Brain microvascular endothelial cell (primary cell): ENCODE results near the gene ERBB4.

Experiments used
- DNase-seq: peaks from one replicate; pipeline ENCODE4 v3.0.0-alpha.2; 2020
- H3K27ac ChIP-seq: fragments of 250-450 bp; sonication (Bioruptor Pico); 2 replicates; pipeline ENCODE4 v1.5.1; 2020; ENCODE audit warnings: mild to moderate bottlenecking, moderate library complexity
- H3K27me3 ChIP-seq: fragments of 250-450 bp; sonication (Bioruptor Pico); replicated peaks from 2 replicates; pipeline ENCODE4 v1.5.1; 2020; ENCODE audit warnings: mild to moderate bottlenecking
- H3K36me3 ChIP-seq: fragments of 250-450 bp; sonication (Bioruptor Pico); replicated peaks from 2 replicates; pipeline ENCODE4 v1.5.1; 2020; ENCODE audit warnings: mild to moderate bottlenecking
- H3K4me3 ChIP-seq: 2 replicates; pipeline ENCODE4 v1.5.1; 2011; ENCODE audit warnings: low read depth, mild to moderate bottlenecking, control low read depth, low read length, moderate library complexity
- in situ Hi-C: cut with HindIII; loops from 2 replicates; pipeline ENCODE4 v1.10.0; 2017; ENCODE audit warnings: low sequenced_read_pairs, low pct_ligation_motif_present
- TF ChIP-seq, protein P1 (sequence below): IDR thresholded peaks from 2 replicates; pipeline ENCODE4 v1.5.1; 2011; ENCODE audit warnings: low read depth, mild to moderate bottlenecking, moderate library complexity, low read length, control low read depth, inconsistent platforms; ENCODE audit errors: missing control alignments

The ERBB4 gene

DNA sequence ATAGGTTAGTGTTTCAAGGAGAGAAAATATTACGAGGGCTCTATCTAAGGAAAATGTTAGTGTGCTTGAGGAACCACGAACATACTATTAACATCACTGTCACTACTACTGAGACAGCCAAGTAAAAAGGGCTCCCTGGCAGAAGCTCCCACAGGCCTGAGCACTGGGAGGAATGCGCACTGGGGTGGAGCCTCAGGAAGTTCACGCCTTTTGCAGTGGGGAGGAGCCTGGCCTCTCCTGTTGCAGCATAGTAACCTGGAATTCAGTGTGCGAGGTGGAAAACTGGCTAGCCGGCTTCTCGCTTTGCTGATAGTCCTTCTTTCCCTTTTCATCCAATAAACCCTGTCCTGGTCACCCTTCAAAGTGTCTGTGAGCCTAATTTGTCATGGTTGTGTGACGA lies 250.3 kb downstream of the ERBB4 start:
- DNase-seq: no peak
- in situ Hi-C loops: no loop called here
- Histone ChIP-seq H3K4me3 (no peak overlapping the region), H3K36me3 (no peaks in the 10 kb centered on the region), H3K27me3 (no peaks in the 10 kb centered on the region), H3K27ac (no peak overlapping the region)
- TF ChIP-seq, protein P1, sequence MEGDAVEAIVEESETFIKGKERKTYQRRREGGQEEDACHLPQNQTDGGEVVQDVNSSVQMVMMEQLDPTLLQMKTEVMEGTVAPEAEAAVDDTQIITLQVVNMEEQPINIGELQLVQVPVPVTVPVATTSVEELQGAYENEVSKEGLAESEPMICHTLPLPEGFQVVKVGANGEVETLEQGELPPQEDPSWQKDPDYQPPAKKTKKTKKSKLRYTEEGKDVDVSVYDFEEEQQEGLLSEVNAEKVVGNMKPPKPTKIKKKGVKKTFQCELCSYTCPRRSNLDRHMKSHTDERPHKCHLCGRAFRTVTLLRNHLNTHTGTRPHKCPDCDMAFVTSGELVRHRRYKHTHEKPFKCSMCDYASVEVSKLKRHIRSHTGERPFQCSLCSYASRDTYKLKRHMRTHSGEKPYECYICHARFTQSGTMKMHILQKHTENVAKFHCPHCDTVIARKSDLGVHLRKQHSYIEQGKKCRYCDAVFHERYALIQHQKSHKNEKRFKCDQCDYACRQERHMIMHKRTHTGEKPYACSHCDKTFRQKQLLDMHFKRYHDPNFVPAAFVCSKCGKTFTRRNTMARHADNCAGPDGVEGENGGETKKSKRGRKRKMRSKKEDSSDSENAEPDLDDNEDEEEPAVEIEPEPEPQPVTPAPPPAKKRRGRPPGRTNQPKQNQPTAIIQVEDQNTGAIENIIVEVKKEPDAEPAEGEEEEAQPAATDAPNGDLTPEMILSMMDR: no peak

DNA sequence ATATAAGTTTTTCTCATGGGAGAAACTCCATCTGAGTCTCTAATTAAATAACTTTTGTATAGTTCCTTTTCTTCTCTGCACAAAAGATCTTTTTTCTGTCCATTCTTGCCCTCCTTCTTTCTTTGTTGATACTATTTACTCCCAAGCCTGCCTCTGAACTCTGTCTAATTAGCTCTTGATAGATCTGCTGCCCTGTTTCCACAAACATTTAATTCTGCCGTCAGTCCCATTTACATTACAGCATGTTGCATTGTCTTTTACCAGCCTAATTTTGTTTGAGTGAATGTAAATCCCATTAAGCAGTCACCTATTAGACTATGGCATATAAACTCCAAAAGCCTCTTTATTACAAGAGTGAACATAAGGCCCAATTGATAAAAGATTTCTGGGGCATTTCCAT lies 254.4 kb downstream of the ERBB4 start:
- no peaks in the 10 kb centered on the region for H3K36me3 ChIP-seq
- H3K27ac ChIP-seq: no peak overlapping the region
- TF ChIP-seq, protein P1: no peak
- no peaks in the 10 kb centered on the region for H3K27me3 ChIP-seq
- no peak for DNase-seq
- H3K4me3 ChIP-seq: no peak overlapping the region
- in situ Hi-C loops: no loop called here

DNA sequence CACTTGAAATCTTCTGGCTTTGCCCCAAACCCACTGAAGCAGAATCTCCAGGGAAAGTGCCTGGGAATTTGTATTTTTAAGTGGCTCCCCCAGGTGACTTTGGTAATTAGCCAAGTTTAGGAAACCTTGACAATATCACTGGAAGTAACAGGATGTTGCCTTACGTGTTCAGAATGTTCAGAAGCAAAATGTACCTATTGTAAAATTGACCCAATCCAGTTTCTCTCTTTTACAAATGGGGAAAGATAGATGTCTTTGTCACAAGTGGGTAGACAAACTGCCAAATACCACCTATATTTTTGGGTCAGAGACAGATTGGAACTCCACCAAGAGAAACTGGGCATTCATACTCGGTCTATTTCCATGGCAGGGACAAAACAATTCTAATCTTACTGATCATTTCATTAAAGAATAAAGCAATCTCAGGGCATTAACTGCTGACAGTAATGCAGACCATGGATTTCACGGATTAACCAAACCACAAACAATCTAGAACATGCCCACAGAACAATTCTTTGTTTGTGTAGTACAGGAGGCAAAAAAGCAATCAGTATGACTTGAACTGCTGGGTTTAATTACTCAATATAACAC lies 255.8 kb downstream of the ERBB4 start:
- Histone ChIP-seq H3K27me3 (no peaks in the 10 kb centered on the region), H3K27ac (no peak overlapping the region), H3K4me3 (no peak overlapping the region), H3K36me3 (no peaks in the 10 kb centered on the region)
- TF ChIP-seq, protein P1: no peak
- in situ Hi-C loops: no loop called here
- DNase-seq: no peak

DNA sequence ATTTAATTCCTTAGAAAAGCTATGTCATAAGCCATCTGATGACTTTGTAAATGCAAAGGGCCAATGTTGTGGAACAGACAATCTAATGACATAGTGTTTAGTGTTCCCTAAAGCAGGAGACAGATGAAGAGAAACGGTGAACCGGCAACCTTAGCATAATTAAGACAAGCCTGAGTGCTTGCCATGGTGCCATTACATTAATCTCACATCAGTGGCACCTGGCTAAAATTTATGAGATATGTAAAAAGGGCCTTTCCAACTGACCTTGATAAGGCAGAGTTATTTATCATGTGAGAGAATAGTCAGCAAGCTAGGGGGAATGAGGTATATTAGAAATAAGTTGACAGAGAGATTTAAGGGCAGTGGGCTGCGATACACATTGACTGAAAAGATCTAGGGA lies 261.8 kb downstream of the ERBB4 start:
- TF ChIP-seq, protein P1: no peak
- H3K27me3 ChIP-seq: no peaks in the 10 kb centered on the region
- H3K36me3 ChIP-seq: no peaks in the 10 kb centered on the region
- H3K4me3 ChIP-seq: no peak overlapping the region
- DNase-seq: no peak
- H3K27ac ChIP-seq: no peak overlapping the region
- in situ Hi-C loops: no loop called here

DNA sequence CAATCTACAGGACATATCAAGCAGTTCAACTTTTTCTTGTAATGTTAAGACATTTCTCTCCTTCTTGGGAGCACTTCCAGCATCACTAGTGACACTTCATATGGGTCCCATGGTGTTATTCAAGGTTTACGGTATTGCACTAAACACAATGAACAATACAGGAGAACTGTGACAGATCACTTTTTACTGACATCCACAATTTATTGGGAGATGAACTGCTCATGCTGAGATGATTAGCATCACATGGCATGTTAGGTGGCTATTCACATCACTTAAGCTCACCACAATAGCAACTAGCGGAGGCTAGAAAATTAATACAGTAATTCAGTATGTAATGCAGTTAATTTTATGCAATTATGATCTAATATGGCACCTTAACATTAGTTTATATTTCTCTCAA lies 264.4 kb downstream of the ERBB4 start:
- TF ChIP-seq, protein P1: no peak
- in situ Hi-C loops: no loop called here
- H3K27ac ChIP-seq: no peak overlapping the region

DNA sequence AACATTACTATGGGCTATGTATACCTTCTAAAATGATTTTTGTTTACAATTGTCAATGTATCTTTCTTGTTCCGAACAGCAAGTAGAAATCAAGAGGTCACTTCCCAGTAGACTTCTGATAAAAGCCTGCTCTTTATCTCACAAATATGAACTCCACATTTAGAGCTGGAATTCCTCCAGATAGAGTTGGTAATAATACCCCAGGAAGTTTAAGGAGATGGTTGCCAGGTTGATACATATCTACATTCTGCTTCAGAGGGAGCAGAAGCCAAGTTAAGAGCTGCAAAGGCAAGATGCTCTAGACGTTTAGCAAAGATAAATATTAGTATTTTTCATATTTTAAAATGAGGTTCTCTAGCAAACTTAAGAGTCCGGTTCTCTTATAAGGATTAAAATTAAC lies 267.0 kb downstream of the ERBB4 start:
- in situ Hi-C loops: no loop called here
- Histone ChIP-seq H3K27ac (no peak overlapping the region), H3K4me3 (no peak overlapping the region), H3K27me3 (no peaks in the 10 kb centered on the region), H3K36me3 (no peaks in the 10 kb centered on the region)
- TF ChIP-seq, protein P1: no peak
- DNase-seq: no peak

More for the DNA sequence above, 264.4 kb downstream of the ERBB4 start:
- DNase-seq: no peak
- Histone ChIP-seq H3K27me3 (no peaks in the 10 kb centered on the region), H3K36me3 (no peaks in the 10 kb centered on the region), H3K4me3 (no peak overlapping the region)
